PC-3 (cell line): ENCODE data around the gene CRY2.

Source experiments
- EZH2 ChIP-seq: fragments of 300-600 bp; sonication (generic); IDR thresholded peaks from one replicate; pipeline ENCODE4 v1.6.1; 2017; ENCODE audit warnings: antibody characterized with exemption, mild to moderate bottlenecking, low read length; ENCODE audit not compliant: unreplicated experiment
- EZH2phosphoT487 ChIP-seq: fragments of 300-600 bp; sonication (generic); IDR thresholded peaks from 2 replicates; pipeline ENCODE4 v1.6.1; 2018; ENCODE audit warnings: mild to moderate bottlenecking, antibody characterized with exemption, low read length, borderline replicate concordance
- TF ChIP-seq, protein P1 (sequence below): fragments of 300-600 bp; sonication (generic); conservative IDR thresholded peaks from 2 replicates; pipeline ENCODE4 v1.5.1; 2017; ENCODE audit warnings: antibody characterized with exemption, low read depth, mild to moderate bottlenecking, low read length

DNA sequence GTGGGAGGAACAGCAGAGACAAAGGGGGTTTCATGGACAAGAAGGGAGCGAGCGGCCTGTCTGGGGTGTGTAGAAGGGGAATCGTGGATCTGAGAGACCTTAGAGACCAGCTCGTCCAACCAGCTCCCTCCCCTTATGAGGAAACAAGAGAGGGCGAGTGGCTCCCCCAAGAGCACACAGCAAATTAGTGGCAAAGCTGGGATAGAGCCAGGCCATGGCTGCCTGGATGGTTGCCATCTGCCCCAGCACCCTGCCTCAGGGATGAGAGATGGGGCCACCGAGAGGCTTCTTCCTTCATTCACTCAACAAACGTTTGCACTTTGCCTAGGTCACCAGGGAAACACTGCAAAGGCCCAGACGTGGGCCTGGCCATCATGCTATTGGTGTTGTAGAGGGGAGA is 42.3 kb downstream of the CRY2 start:
- TF ChIP-seq, protein P1, sequence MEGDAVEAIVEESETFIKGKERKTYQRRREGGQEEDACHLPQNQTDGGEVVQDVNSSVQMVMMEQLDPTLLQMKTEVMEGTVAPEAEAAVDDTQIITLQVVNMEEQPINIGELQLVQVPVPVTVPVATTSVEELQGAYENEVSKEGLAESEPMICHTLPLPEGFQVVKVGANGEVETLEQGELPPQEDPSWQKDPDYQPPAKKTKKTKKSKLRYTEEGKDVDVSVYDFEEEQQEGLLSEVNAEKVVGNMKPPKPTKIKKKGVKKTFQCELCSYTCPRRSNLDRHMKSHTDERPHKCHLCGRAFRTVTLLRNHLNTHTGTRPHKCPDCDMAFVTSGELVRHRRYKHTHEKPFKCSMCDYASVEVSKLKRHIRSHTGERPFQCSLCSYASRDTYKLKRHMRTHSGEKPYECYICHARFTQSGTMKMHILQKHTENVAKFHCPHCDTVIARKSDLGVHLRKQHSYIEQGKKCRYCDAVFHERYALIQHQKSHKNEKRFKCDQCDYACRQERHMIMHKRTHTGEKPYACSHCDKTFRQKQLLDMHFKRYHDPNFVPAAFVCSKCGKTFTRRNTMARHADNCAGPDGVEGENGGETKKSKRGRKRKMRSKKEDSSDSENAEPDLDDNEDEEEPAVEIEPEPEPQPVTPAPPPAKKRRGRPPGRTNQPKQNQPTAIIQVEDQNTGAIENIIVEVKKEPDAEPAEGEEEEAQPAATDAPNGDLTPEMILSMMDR, result no peak
- TF ChIP-seq EZH2, result no peak
- TF ChIP-seq EZH2phosphoT487, result no peak
